Upper lobe of left lung (tissue), 6 donors: ENCODE results near the gene SMIM23. TPM values are rescaled to one million over a fixed set of nuclear protein-coding genes. Genes with fewer than 3 reads are reported as not detected.

Source experiments
- ATAC-seq, 2 donors: fragments of 200-7000 bp; cut with Tn5 transposase; one replicate each; pipeline ENCODE4 v1.9.1; 2022; ENCODE audit warnings: mild to moderate bottlenecking in 2 of 2, moderate library complexity in 2 of 2; ENCODE audit not compliant: low FRiP score in 2 of 2
- DNase-seq, 2 donors: peaks; one replicate each; pipeline ENCODE4 v3.0.0-alpha.2; 2019 to 2020
- H3K27ac ChIP-seq, 4 donors: fragments of 200-600 bp; sonication (generic); one replicate each; pipeline ENCODE4 v1.5.1; 2016 to 2019
- H3K27me3 ChIP-seq, 4 donors: fragments of 200-600 bp; sonication (generic); one replicate each; pipeline ENCODE4 v1.5.1; 2017 to 2019
- H3K36me3 ChIP-seq, 4 donors: fragments of 200-600 bp; sonication (generic); one replicate each; pipeline ENCODE4 v1.5.1; 2016 to 2019
- H3K4me1 ChIP-seq, 4 donors: fragments of 200-600 bp; sonication (generic); one replicate each; pipeline ENCODE4 v1.5.1; 2018 to 2019
- H3K4me3 ChIP-seq, 4 donors: fragments of 200-600 bp; sonication (generic); one replicate each; pipeline ENCODE4 v1.5.1; 2017 to 2019; ENCODE audit warnings: mild to moderate bottlenecking in 2 of 4, moderate library complexity in 1 of 4
- H3K9me3 ChIP-seq, 4 donors: fragments of 200-600 bp; sonication (generic); one replicate each; pipeline ENCODE4 v1.5.1; 2018 to 2019
- EP300 ChIP-seq, 4 donors: sonication (generic); formaldehyde crosslinking; IDR thresholded peaks; one replicate each; pipeline ENCODE4 v1.5.1; 2017; ENCODE audit warnings: antibody characterized with exemption in 4 of 4, control low read depth in 2 of 4
- POLR2A ChIP-seq, 4 donors: fragments of 450-650 bp; IDR thresholded peaks; one replicate each; pipeline ENCODE4 v1.5.1; 2016 to 2017; ENCODE audit warnings: antibody characterized with exemption in 4 of 4, mild to moderate bottlenecking in 2 of 4
- POLR2AphosphoS5 ChIP-seq, 2 donors: sonication (generic); formaldehyde crosslinking; IDR thresholded peaks; one replicate each; pipeline ENCODE4 v1.5.1; 2017; ENCODE audit warnings: antibody characterized with exemption in 2 of 2
- WGBS, 2 donors: methylation state at CpG; one replicate each; pipeline ENCODE4 v1.1.5; 2017 to 2018; 5-methylcytosine and 5-hydroxymethylcytosine counted together
- total RNA-seq, 6 donors: library from RNA; depleted of rRNA in 4 of 6; stranded (reverse); fragments of >200 nt in 4 of 6; gene quantifications; one replicate each; pipeline versions ENCODE4 v1.1.0 to v1.2.1, GENCODE V29; 2016 to 2021
- TF ChIP-seq, protein P1 (sequence below), 6 experiments: fragments of 450-650 bp in 4 of 6; fragments of 200-600 bp in 2 of 6; sonication (generic) in 2 of 6; IDR thresholded peaks; one replicate each; pipeline ENCODE4 v1.5.1; 2016 to 2019; ENCODE audit warnings: antibody characterized with exemption in 6 of 6
- donor health status: DM: no; HTN: no; CAD: no; lungs with moderate emphysema.
- donor health status: DM: no; HTN: yes; CAD: no; lungs with severe emphysema.

Gene SMIM23
- total RNA-seq, 6 donors from 2014 or later: not detected

DNA sequence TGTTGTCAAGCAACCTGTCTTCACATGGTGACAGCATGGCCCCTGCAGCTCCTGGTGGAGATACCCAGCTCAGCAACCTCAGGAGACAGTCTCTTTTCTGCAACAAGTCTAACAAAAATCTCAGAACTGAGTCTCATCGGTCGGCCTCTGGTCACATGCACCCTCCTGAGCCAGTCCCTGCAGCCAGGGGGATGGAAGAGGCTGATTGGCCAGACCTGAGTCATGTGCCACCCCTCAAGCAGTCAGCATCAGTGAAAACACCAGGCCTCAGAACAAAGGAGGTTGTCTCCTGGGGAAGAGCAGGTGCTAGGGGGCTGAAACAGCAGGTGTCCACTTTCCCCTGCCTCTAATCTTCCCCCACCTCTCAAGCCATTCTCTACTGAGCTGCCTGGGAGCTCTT, 54.4 kb downstream of the SMIM23 start:
- Histone ChIP-seq H3K27me3 (no peaks in the 10 kb centered on the region), H3K27ac (no peak overlapping the region), H3K4me3 (no peak overlapping the region), H3K9me3 (no peaks in the 10 kb centered on the region), H3K36me3 (no peaks in the 10 kb centered on the region), H3K4me1 (peaks cover 0 to 5% (median 0%) of the 10 kb centered on the region in 4 donors)
- DNase-seq (no peak), ATAC-seq (no peak)
- TF ChIP-seq EP300 (IDR thresholded peaks at IDR 0.05) (no peak), POLR2AphosphoS5 (IDR thresholded peaks at IDR 0.05) (no peak), POLR2A (IDR thresholded peaks at IDR 0.05) (no peak)
- TF ChIP-seq, protein P1, sequence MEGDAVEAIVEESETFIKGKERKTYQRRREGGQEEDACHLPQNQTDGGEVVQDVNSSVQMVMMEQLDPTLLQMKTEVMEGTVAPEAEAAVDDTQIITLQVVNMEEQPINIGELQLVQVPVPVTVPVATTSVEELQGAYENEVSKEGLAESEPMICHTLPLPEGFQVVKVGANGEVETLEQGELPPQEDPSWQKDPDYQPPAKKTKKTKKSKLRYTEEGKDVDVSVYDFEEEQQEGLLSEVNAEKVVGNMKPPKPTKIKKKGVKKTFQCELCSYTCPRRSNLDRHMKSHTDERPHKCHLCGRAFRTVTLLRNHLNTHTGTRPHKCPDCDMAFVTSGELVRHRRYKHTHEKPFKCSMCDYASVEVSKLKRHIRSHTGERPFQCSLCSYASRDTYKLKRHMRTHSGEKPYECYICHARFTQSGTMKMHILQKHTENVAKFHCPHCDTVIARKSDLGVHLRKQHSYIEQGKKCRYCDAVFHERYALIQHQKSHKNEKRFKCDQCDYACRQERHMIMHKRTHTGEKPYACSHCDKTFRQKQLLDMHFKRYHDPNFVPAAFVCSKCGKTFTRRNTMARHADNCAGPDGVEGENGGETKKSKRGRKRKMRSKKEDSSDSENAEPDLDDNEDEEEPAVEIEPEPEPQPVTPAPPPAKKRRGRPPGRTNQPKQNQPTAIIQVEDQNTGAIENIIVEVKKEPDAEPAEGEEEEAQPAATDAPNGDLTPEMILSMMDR (IDR thresholded peaks at IDR 0.05): no peak
- WGBS, 2 donors: 42 to 50% methylated on average over 2 of the region's 2 CpGs

Other genes starting within 250 kb of the SMIM23 start
- gene FBXW11, start 220.8 kb downstream of the SMIM23 start, total RNA-seq: 10 to 100 TPM; 37.2 to 80.0 (median 48.9) TPM